Measurements from ENCODE around the gene MRPL36.

DNA sequence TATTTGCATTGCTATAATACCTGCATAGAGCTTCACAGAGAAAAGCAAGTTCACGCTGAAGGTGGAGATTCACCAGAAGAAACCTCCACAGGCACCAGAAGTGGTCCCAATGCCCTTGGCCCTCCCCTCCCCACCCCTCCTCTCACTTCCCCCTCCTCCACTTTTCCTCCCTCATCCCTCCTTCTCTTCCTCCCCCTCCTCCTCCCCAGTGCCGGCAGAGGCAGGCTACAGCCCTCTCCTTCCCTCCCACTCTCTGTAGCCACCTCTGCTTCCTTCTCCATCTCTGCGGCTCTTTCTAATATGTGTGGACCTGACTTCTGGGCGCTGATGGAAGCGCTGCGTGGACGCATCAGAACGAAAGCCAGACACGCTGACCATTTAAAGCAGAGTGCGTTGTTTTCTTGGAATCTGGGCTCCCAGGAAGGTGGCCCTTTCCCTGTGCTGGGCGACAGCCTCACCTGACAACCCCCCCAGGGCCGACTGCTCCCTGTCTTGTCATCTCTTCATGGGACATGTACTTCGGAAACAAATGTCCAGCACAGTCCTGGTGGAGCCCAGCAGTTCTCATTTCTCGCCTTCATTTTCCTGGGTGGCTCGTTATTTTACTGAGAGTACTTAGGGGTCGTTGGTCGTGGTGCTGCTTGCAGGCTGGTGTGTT, 31.1 kb upstream of the MRPL36 start:
- TF ChIP-seq SMAD3 (CRISPR knock-in tag; IDR thresholded peaks at IDR 0.05; ENCODE audit: borderline replicate concordance) (no peak), FOXP1 (CRISPR knock-in tag; IDR thresholded peaks at IDR 0.05; ENCODE audit: borderline replicate concordance) (no peak), JUN (CRISPR knock-in tag; IDR thresholded peaks at IDR 0.05) (no peak), SP1 (CRISPR knock-in tag; conservative IDR thresholded peaks at IDR 0.05) (no peak), TP53 (CRISPR knock-in tag; IDR thresholded peaks at IDR 0.05) (no peak)
- TF ChIP-seq, protein P1, sequence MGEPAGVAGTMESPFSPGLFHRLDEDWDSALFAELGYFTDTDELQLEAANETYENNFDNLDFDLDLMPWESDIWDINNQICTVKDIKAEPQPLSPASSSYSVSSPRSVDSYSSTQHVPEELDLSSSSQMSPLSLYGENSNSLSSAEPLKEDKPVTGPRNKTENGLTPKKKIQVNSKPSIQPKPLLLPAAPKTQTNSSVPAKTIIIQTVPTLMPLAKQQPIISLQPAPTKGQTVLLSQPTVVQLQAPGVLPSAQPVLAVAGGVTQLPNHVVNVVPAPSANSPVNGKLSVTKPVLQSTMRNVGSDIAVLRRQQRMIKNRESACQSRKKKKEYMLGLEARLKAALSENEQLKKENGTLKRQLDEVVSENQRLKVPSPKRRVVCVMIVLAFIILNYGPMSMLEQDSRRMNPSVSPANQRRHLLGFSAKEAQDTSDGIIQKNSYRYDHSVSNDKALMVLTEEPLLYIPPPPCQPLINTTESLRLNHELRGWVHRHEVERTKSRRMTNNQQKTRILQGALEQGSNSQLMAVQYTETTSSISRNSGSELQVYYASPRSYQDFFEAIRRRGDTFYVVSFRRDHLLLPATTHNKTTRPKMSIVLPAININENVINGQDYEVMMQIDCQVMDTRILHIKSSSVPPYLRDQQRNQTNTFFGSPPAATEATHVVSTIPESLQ (CRISPR knock-in tag; IDR thresholded peaks at IDR 0.05), result no peak
- TF ChIP-seq, protein P2, sequence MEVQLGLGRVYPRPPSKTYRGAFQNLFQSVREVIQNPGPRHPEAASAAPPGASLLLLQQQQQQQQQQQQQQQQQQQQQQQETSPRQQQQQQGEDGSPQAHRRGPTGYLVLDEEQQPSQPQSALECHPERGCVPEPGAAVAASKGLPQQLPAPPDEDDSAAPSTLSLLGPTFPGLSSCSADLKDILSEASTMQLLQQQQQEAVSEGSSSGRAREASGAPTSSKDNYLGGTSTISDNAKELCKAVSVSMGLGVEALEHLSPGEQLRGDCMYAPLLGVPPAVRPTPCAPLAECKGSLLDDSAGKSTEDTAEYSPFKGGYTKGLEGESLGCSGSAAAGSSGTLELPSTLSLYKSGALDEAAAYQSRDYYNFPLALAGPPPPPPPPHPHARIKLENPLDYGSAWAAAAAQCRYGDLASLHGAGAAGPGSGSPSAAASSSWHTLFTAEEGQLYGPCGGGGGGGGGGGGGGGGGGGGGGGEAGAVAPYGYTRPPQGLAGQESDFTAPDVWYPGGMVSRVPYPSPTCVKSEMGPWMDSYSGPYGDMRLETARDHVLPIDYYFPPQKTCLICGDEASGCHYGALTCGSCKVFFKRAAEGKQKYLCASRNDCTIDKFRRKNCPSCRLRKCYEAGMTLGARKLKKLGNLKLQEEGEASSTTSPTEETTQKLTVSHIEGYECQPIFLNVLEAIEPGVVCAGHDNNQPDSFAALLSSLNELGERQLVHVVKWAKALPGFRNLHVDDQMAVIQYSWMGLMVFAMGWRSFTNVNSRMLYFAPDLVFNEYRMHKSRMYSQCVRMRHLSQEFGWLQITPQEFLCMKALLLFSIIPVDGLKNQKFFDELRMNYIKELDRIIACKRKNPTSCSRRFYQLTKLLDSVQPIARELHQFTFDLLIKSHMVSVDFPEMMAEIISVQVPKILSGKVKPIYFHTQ (CRISPR knock-in tag; IDR thresholded peaks at IDR 0.05), result no peak
- TF ChIP-seq, protein P3, sequence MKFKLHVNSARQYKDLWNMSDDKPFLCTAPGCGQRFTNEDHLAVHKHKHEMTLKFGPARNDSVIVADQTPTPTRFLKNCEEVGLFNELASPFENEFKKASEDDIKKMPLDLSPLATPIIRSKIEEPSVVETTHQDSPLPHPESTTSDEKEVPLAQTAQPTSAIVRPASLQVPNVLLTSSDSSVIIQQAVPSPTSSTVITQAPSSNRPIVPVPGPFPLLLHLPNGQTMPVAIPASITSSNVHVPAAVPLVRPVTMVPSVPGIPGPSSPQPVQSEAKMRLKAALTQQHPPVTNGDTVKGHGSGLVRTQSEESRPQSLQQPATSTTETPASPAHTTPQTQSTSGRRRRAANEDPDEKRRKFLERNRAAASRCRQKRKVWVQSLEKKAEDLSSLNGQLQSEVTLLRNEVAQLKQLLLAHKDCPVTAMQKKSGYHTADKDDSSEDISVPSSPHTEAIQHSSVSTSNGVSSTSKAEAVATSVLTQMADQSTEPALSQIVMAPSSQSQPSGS (CRISPR knock-in tag; IDR thresholded peaks at IDR 0.05; ENCODE audit: borderline replicate concordance, low read depth), result no peak
- TF ChIP-seq, protein P4, sequence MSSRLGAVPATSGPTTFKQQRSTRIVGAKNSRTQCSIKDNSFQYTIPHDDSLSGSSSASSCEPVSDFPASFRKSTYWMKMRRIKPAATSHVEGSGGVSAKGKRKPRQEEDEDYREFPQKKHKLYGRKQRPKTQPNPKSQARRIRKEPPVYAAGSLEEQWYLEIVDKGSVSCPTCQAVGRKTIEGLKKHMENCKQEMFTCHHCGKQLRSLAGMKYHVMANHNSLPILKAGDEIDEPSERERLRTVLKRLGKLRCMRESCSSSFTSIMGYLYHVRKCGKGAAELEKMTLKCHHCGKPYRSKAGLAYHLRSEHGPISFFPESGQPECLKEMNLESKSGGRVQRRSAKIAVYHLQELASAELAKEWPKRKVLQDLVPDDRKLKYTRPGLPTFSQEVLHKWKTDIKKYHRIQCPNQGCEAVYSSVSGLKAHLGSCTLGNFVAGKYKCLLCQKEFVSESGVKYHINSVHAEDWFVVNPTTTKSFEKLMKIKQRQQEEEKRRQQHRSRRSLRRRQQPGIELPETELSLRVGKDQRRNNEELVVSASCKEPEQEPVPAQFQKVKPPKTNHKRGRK (CRISPR knock-in tag; IDR thresholded peaks at IDR 0.05; ENCODE audit: borderline replicate concordance), result no peak
- TF ChIP-seq, protein P5, sequence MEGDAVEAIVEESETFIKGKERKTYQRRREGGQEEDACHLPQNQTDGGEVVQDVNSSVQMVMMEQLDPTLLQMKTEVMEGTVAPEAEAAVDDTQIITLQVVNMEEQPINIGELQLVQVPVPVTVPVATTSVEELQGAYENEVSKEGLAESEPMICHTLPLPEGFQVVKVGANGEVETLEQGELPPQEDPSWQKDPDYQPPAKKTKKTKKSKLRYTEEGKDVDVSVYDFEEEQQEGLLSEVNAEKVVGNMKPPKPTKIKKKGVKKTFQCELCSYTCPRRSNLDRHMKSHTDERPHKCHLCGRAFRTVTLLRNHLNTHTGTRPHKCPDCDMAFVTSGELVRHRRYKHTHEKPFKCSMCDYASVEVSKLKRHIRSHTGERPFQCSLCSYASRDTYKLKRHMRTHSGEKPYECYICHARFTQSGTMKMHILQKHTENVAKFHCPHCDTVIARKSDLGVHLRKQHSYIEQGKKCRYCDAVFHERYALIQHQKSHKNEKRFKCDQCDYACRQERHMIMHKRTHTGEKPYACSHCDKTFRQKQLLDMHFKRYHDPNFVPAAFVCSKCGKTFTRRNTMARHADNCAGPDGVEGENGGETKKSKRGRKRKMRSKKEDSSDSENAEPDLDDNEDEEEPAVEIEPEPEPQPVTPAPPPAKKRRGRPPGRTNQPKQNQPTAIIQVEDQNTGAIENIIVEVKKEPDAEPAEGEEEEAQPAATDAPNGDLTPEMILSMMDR (IDR thresholded peaks at IDR 0.05), result no peak
- TF ChIP-seq, protein P6, sequence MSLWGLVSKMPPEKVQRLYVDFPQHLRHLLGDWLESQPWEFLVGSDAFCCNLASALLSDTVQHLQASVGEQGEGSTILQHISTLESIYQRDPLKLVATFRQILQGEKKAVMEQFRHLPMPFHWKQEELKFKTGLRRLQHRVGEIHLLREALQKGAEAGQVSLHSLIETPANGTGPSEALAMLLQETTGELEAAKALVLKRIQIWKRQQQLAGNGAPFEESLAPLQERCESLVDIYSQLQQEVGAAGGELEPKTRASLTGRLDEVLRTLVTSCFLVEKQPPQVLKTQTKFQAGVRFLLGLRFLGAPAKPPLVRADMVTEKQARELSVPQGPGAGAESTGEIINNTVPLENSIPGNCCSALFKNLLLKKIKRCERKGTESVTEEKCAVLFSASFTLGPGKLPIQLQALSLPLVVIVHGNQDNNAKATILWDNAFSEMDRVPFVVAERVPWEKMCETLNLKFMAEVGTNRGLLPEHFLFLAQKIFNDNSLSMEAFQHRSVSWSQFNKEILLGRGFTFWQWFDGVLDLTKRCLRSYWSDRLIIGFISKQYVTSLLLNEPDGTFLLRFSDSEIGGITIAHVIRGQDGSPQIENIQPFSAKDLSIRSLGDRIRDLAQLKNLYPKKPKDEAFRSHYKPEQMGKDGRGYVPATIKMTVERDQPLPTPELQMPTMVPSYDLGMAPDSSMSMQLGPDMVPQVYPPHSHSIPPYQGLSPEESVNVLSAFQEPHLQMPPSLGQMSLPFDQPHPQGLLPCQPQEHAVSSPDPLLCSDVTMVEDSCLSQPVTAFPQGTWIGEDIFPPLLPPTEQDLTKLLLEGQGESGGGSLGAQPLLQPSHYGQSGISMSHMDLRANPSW (CRISPR knock-in tag; conservative IDR thresholded peaks at IDR 0.05; ENCODE audit: low read depth), result no peak
- TF ChIP-seq, protein P7, sequence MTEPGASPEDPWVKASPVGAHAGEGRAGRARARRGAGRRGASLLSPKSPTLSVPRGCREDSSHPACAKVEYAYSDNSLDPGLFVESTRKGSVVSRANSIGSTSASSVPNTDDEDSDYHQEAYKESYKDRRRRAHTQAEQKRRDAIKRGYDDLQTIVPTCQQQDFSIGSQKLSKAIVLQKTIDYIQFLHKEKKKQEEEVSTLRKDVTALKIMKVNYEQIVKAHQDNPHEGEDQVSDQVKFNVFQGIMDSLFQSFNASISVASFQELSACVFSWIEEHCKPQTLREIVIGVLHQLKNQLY (CRISPR knock-in tag; IDR thresholded peaks at IDR 0.05), result no peak
- TF ChIP-seq, protein P8, sequence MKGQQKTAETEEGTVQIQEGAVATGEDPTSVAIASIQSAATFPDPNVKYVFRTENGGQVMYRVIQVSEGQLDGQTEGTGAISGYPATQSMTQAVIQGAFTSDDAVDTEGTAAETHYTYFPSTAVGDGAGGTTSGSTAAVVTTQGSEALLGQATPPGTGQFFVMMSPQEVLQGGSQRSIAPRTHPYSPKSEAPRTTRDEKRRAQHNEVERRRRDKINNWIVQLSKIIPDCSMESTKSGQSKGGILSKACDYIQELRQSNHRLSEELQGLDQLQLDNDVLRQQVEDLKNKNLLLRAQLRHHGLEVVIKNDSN (CRISPR knock-in tag; IDR thresholded peaks at IDR 0.05), result no peak
